IMR-90 (cell line): Measurements from ENCODE around the gene RTL9.

ENCODE experiments used
- BHLHE40 ChIP-seq: fragments of 150-350 bp; IDR thresholded peaks from 2 replicates; pipeline ENCODE4 v1.6.1; 2016; ENCODE audit warnings: mild to moderate bottlenecking, low read depth, low read length
- CTCF ChIP-seq: conservative IDR thresholded peaks from 2 replicates; pipeline ENCODE4 v1.5.1; 2012; ENCODE audit warnings: mild to moderate bottlenecking, low read depth, low read length, improper control_type of control experiment
- MAFK ChIP-seq: IDR thresholded peaks from 2 replicates; pipeline ENCODE4 v1.6.1; 2012; ENCODE audit warnings: low read depth, low read length, improper control_type of control experiment
- MXI1 ChIP-seq: IDR thresholded peaks from 2 replicates; pipeline ENCODE4 v1.6.1; 2012; ENCODE audit warnings: low read depth, mild to moderate bottlenecking, low read length, moderate library complexity, borderline replicate concordance
- POLR2A ChIP-seq: IDR thresholded peaks from 2 replicates; pipeline ENCODE4 v1.6.1; 2012; ENCODE audit warnings: mild to moderate bottlenecking, low read depth, low read length
- RAD21 ChIP-seq: IDR thresholded peaks from 2 replicates; pipeline ENCODE4 v1.6.1; 2012; ENCODE audit warnings: low read length, improper control_type of control experiment
- RCOR1 ChIP-seq: IDR thresholded peaks from 2 replicates; pipeline ENCODE4 v1.6.1; 2012; ENCODE audit warnings: mild to moderate bottlenecking, low read length, improper control_type of control experiment; ENCODE audit not compliant: insufficient replicate concordance
- RFX5 ChIP-seq: IDR thresholded peaks from 2 replicates; pipeline ENCODE4 v1.8.0; 2012; ENCODE audit warnings: low read depth, mild to moderate bottlenecking, low read length, moderate library complexity
- USF2 ChIP-seq: fragments of 150-350 bp; IDR thresholded peaks from 2 replicates; pipeline ENCODE4 v1.6.1; 2017; ENCODE audit warnings: mild to moderate bottlenecking, antibody characterized with exemption, low read length, low read depth

GRCh38 chrX:110317061-110317819, 41.4 kb upstream of the RTL9 start:
- TF ChIP-seq CTCF (no peak), MAFK (no peak), RCOR1 (no peak), POLR2A (no peak), RAD21 (no peak), BHLHE40 (no peak), USF2 (no peak), RFX5 (no peak), MXI1 (no peak)
